ENCODE measurements around the gene MAP3K2.
"Not testable (repeated sequence)": the region's sequence is repeated elsewhere in the genome, so short reads cannot be mapped to it uniquely, and the experiment has no call there.

The MAP3K2 gene

DNA sequence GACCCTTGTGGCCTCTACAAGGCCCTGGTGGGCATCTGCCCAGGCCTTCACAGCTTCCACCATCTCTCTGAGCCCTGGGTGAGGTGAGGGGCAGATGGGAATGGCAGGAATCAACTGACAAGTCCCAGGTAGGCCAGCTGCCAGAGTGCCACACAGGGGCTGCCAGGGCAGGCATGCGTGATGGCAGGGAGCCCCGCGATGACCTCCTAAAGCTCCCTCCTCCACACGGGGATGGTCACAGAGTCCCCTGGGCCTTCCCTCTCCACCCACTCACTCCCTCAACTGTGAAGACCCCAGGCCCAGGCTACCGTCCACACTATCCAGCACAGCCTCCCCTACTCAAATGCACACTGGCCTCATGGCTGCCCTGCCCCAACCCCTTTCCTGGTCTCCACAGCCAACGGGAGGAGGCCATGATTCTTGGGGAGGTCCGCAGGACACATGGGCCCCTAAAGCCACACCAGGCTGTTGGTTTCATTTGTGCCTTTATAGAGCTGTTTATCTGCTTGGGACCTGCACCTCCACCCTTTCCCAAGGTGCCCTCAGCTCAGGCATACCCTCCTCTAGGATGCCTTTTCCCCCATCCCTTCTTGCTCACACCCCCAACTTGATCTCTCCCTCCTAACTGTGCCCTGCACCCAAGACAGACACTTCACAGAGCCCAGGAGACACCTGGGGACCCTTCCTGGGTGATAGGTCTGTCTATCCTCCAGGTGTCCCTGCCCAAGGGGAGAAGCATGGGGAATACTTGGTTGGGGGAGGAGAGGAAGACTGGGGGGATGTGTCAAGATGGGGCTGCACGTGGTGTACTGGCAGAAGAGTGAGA lies 32.5 kb upstream of the MAP3K2 start:
- DNase-seq, result no peak

DNA sequence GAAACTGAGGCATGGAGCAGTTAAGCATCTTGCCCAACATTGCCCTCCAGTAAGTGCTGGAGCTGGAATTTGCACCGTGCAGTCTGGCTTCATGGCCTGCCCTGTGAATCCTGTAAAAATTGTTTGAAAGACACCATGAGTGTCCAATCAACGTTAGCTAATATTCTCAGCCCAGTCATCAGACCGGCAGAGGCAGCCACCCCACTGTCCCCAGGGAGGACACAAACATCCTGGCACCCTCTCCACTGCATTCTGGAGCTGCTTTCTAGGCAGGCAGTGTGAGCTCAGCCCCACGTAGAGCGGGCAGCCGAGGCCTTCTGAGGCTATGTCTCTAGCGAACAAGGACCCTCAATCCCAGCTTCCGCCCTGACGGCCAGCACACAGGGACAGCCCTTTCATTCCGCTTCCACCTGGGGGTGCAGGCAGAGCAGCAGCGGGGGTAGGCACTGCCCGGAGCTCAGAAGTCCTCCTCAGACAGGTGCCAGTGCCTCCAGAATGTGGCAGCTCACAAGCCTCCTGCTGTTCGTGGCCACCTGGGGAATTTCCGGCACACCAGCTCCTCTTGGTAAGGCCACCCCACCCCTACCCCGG lies 31.8 kb upstream of the MAP3K2 start:
- DNase-seq, result no peak

DNA sequence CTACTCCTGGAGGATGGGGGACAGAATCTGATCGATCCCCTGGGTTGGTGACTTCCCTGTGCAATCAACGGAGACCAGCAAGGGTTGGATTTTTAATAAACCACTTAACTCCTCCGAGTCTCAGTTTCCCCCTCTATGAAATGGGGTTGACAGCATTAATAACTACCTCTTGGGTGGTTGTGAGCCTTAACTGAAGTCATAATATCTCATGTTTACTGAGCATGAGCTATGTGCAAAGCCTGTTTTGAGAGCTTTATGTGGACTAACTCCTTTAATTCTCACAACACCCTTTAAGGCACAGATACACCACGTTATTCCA lies 31.3 kb upstream of the MAP3K2 start:
- no peak for DNase-seq

DNA sequence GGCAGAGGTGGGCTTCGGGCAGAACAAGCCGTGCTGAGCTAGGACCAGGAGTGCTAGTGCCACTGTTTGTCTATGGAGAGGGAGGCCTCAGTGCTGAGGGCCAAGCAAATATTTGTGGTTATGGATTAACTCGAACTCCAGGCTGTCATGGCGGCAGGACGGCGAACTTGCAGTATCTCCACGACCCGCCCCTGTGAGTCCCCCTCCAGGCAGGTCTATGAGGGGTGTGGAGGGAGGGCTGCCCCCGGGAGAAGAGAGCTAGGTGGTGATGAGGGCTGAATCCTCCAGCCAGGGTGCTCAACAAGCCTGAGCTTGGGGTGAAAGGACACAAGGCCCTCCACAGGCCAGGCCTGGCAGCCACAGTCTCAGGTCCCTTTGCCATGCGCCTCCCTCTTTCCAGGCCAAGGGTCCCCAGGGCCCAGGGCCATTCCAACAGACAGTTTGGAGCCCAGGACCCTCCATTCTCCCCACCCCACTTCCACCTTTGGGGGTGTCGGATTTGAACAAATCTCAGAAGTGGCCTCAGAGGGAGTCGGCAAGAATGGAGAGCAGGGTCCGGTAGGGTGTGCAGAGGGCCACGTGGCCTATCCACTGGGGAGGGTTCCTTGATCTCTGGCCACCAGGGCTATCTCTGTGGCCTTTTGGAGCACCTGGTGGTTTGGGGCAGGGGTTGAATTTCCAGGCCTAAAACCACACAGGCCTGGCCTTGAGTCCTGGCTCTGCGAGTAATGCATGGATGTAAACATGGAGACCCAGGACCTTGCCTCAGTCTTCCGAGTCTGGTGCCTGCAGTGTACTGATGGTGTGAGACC lies 30.7 kb upstream of the MAP3K2 start, which contains the start of gene PROC:
TSS of gene PROC (plus strand) at position 128 of the 812 bp plus-strand sequence. CDS start 1,516 bp downstream, outside the sequence.
- peak; percentile 14 for DNase-seq

DNA sequence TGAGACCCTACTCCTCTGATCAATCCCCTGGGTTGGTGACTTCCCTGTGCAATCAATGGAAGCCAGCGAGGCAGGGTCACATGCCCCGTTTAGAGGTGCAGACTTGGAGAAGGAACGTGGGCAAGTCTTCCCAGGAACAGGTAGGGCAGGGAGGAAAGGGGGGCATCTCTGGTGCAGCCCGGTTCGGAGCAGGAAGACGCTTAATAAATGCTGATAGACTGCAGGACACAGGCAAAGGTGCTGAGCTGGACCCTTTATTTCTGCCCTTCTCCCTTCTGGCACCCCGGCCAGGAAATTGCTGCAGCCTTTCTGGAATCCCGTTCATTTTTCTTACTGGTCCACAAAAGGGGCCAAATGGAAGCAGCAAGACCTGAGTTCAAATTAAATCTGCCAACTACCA lies 29.6 kb upstream of the MAP3K2 start:
- no peak for DNase-seq

DNA sequence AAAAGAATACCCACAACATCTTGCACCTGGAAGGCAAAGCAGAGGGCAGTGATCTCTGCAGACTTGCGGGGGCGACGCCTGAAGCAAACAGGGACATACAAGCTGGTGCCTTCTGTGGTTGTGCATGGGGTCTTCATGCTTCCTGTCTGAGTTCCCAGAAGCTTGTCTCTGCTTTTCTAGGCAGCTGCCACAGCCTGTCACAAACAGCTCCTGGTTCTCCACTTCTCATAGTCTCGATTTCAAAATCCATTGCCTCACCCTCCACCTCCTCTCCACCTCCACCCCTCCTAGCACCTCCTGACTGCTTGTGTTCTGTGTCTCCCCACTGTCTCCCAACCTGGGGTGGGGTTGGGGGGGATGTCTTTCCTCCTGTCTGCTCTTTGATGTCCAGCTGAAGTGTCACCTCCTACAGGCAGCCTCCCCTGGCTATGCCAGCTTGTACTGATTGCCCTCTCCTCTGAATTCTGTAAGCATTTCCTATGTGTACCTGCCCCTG lies 28.8 kb upstream of the MAP3K2 start:
- peak; percentile 69 for DNase-seq

DNA sequence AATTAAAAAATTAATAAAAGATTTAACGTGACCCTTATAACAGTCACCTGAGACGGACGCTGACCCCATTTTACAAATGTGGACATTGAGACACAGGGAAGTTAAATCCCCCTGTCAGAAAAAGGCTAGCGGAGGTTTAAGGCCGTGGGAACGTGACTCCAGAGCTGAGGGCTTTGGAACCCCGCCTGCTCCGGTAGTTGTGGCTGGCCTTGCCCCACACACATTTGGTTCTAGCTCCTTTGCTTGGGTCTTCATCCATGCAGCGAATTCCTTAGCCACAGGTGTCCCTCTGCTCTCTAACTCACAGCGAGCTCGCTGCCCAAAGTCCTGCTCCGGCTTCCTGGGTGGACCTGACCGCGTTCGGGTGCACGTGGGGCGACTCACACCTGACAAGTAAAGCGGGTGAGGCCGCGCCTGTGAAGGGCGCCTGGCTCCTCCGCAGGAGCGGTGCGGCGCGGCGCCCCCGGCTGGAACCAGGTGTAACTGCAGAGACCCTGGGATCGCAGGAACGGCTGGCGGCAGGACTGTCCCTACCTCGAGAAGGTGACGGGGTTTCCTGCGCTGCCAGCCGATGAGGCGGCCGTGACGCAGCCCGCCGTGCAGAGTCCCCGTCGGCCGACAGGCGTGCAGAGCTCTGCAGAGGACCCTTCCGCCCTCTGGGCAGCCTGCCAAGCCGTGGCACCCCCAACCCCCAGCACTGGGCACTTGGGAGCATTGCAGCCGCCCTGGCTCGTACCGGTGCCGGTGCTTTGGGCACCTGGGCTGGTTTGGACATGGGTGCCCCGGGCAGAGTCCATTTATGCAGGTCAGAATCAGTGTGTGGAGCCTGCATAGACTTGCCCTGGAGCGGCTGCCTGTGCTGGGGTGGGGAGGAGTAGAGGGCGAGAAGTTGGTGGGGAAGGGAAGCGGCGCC lies 28.1 kb upstream of the MAP3K2 start:
- DNase-seq, result peak; percentile 79

DNA sequence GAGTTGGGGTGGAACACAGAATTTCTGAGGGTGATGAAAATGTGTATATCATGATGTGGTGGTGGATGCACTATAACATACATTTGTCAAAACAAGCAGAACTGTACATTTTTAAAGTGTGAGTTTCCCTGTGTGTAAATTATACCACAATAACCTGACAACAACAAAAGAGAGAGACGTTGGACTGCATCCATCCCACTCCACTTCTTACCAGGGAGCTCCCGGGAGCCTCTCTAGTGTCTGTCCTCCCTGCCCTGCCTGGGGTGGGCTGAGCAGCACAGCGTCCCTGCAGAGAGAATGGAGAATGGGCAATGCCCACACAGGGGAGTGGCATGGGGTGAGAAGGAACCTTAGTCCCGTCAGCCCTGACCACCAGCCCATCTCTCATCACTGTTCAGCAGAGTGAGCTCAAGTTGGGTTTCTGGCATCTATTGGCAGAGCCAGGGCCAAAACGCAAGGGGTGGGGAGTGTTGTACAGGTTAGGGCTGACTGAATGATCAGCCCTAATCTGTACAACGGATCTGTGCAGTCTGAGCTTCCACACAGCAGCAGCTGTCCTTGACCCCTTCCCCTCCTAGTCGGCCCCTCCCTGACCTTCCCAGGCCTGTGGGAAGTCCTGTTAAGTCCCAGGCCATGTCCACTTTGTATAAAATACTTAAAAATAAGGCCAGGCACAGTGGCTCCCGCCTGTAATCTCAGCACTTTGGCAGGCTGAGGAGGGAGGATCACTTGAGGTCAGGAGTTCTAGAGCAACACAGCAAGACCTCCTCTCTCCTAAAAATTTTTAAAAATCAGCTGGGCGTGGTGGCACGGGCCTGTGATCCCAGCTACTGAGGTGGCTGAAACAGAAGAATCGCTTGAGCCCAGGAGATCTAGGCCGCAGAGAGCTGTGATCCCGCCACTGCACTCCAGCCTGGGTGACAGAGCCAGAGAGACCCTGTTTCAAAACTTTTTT lies 27.1 kb upstream of the MAP3K2 start:
- no peak for DNase-seq

DNA sequence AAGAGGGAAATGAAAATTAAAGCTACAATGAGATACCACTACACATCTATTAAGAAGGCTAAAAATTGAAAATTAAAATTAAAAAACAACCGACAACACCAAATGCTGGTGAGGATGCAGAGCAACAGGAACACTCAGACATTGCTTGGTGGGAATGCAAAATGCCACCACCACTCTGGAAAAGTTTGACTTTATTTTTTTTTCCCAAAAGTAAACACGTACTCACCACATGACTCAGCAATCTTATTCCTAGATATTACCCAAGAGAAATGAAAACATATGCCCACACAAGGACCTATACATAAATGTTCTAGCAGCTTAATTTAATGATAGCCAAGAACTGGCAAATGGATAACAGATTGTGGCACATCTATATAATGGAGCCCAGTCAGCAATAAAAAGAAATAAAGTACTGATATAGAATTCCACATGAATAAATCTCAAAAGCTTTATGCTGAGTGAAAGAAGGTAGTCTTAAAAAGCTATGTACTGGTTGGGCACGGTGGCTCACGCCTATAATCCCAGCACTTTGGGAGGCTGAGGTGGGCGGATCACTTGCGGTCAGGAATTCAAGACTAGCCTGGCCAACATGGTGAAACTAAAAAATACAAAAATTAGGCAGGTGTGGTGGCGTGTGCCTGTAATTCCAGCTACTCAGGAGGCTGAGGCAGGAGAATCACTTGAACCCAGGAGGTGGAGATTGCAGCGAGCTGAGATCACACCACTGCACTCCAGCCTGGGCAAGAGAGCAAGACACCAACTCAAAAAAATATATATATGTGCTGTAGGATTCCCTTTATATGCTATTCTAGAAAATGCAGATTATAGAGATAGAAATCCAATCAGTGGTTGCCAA lies 26.2 kb upstream of the MAP3K2 start:
- no peak for DNase-seq

DNA sequence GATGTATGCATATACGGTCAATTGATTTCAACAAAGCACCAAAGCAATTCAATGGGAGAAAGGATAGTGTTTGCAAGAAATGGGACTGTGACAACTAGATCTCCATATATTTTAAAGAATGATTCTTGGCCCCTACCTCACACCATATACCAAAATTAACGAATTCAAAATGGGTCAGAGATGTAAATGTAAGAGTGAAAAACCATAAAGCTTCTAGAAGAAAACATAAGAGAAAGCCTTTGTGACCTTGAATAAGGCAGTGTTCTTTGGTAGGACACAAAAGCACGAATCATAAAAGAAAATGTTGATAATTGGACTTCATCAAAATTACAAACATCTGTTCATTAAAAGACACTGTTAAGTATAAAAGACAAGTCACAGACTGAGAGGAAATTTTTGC lies 25.4 kb upstream of the MAP3K2 start:
- no peak for DNase-seq

DNA sequence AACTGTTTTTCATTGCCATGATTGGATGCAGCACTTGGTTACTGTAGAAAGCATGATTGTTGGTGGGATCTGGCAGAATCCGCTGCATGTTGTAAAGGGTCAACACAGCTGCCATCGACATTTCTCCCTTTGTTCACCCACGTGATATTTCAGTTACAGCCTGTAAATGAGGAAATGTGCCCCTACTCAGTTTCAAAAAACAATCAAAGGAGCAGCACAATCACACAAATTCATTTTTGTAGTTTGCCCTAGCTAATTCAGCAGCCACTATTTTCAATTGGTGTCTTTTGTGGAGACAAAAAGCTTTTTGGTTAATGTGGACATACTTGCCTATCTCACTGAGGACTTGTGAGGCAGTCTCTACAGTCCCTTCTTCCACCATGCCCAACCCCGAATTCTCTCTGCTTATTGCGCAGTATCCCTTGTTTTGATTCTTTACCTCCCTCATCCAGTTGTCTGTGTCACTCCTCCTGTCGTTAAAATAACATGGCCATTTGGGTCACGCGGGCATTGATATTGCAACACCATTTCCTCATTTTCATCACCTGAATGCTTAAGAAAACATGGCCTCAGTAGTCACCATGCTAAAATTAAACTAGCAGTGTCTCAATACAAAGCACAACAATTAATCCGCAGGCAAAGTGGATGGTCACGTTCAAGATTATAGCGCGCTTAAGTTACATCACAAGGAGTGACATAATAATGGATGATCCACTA lies 24.0 kb upstream of the MAP3K2 start:
- peak; percentile 48 for DNase-seq

DNA sequence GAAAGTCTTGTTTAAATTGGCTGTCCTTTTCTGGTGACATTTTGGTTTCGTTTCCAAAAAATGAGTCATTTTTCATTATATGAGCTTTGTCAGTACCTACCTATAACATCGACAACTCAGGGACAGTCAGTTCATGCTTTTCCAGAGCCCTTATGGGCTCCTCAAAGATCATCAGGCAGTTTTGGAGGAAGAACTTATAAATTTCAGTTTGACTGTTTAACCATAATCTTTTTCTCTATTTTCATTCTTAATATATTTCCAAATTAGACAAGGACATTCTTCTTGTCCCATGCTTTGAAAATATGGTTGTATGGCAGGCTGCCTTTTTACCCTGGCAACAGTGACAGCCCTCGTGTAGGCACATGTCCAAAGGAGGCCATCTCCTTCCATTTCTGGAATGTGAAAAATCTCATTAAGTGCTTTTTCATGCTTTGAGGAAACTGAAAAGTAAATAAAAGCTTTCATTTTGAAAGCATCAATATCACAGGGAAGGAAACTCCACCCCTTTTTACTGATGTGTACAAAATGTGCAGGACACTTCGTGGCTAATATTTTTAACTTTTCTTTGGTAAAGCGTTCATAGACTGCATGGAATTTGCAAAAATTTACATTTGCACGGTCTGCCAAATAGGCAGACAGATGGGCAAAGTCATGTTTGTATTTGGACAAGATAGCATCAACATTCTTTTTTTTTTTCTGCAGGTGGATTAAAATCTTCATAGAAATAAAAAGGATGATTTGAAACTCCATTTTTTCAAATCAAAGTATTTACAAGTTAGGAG lies 23.3 kb upstream of the MAP3K2 start:
- no peak for DNase-seq

DNA sequence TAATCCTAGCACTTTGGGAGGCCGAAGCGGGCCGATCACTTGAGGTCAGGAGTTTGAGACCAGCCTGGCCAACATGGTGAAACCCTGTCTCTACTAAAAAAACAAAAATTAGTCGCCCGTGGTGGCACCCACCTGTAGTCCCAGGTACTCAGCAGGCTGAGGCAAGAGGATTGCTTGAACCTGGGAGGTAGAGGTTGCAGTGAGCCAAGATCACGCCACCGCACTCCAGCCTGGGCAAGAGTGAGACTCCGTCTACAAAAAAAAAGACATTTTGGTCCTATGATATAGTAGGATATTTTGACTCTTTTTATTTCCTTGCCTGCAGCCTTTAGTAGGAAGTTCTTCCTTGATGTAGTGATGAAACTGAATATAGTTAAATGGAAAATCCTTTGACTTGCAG lies 21.9 kb upstream of the MAP3K2 start:
- not testable (repeated sequence) for DNase-seq

DNA sequence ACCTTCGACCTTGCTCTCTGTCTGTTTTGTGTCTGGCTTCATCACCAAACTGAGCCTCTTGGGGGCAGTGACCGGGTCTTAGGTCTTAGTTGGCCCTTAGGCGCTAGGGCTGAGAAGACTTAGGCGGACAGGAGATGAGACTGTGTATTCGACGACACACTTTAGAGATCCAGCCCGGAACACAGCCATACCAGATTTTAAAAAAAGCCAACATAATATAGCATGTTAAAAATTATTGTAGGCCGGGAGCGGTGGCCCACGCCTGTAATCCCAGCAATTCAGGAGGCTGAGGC lies 21.0 kb upstream of the MAP3K2 start:
- DNase-seq, result peak; percentile 48

DNA sequence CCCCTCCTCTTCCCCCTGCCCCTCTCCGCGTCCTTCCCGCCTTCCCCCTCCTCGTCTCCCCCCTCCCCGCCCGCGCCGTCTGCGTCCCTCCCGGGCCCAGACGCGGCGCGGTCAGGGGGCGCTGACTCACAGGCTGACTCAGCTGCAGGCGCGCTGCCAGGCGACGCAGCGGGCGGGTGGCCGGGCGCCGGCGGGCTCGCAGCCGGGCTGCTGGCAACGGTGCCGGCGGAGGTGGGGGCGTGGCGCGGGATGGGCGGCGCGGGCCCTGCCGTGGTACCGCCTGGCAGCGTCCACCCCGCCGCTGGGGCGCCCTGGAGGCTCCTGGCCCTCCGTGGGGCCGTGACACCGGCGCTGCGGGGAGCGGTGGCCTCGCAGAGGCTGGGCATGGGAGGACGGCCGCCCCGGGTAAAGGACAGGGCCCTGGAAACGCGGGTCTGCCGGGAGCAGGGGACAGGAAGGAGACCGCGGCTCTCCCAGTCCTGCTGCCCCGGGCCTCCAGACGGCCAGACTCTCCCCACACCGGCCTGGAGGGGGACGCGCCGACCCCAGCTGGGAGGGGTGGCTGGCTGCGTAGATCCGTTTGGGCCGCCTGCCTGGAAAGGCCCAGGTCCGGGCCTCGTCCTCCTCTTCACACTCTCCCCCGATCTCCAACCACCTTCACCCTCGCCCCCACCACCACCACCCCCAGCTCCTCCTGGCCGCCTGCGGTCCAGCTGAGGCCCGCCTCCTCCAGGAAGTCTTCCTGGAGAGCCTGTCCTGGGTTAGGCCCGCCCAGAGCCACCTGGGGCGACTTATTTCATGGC lies 20.4 kb upstream of the MAP3K2 start:
- DNase-seq, result peak; percentile 96

DNA sequence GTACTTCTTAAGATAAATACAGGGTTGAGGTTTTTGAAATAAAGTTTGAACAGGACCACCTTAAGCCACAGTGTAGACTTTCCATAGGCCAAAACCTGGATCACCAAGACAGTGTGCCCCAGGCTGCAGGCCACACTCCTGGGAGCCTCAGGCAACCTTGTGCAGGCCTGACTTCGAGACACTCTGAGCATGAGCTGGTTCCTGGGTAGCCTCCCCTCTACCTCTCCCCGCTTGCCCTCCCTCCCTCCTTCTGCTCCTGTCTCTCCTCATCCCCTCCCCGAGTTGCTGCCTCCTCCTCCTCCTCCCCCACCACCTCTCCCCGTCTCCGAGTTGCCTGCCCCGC lies 19.9 kb upstream of the MAP3K2 start:
- DNase-seq, result no peak

DNA sequence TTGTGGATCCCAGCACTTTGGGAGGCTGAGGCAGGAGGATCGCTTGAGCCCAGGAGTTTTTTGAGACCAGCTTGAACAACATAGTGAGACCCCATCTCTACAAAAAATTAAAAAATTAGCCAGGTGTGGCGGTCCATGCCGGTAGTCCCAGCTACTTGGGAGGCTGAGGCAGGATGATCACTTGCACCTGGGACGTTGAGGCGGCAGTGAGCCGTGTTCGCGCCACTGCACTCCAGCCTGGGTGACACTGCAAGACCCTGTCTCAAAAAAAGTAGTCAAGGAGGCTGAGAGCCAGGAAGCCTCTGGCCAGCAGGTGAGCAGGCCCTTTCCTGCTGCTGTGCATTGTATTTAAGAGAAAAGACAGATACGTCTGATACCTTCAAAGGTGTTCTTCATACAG lies 19.3 kb upstream of the MAP3K2 start:
- no peak for DNase-seq

DNA sequence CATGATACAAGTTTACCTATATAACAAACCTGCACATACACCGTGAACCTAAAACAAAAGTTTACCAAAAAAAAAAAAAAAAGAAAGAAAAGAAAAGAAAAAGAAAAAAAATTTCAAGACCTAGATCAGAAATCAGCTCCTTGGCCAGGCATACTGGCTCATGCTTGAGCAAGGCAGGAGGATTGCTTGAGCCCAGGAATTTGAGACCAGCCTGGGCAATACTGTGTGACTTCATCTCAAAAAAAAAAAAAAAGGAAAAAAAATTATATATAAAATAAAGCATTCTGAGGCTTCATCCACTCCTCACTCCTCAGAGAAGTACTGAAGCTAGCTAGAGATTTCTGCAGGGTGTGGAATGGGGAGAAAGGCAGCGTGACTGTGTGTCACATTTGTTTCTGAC lies 18.7 kb upstream of the MAP3K2 start:
- no peak for DNase-seq
